ENCODE measurements around the gene SPECC1. TPM values are rescaled to one million over a fixed set of nuclear protein-coding genes. Genes with fewer than 3 reads are reported as not detected.
"Not testable (repeated sequence)": the region's sequence is repeated elsewhere in the genome, so short reads cannot be mapped to it uniquely, and the experiment has no call there.

SPECC1 gene
- total RNA-seq, 1 donor from 2014 or later = 93.1 TPM

GRCh38 chr17:20074001-20074400, 64.8 kb downstream of the SPECC1 start:
- Histone ChIP-seq H3K9me3 (ENCODE audit: low read depth) (no peaks in the 10 kb centered on the region), H3K79me2 (ENCODE audit: low read depth) (no peaks in the 10 kb centered on the region), H3K36me3 (no peaks in the 10 kb centered on the region), H3K9ac (no peak overlapping the region), H3K27ac (no peak overlapping the region), H2AFZ (replicated peaks) (no peak overlapping the region), H3K4me2 (no peak overlapping the region), H3K27me3 (no peaks in the 10 kb centered on the region), H4K20me1 (ENCODE audit: low read depth) (no peaks in the 10 kb centered on the region), H3K4me3 (no peak overlapping the region), H3F3A (ENCODE audit: low read depth) (no peaks in the 10 kb centered on the region), H3K4me1 (peaks cover 3% of the 10 kb centered on the region)
- Mint-ChIP-seq H3K4me1 (peaks cover 16% of the 10 kb centered on the region), H3K27ac (no peak overlapping the region), H3K27me3 (ENCODE audit: insufficient read depth, low read depth) (peaks cover 3% of the 10 kb centered on the region), H3K36me3 (no peaks in the 10 kb centered on the region), H3K4me3 (no peak overlapping the region), H3K9me3 (no peaks in the 10 kb centered on the region)
- DNase-seq (ENCODE audit: low spot score) = no peak
- TF ChIP-seq EZH2phosphoT487 (IDR thresholded peaks at IDR 0.05) (no peak), EZH2 (IDR thresholded peaks at IDR 0.05) (no peak), CTCF (IDR thresholded peaks at IDR 0.05) (no peak)

- no peaks in the 10 kb centered on the region for H3K9me3 Mint-ChIP-seq
- no peaks in the 10 kb centered on the region for H3K36me3 Mint-ChIP-seq
- H3F3A ChIP-seq (ENCODE audit: low read depth) = no peaks in the 10 kb centered on the region
- no peak overlapping the region for H2AFZ ChIP-seq (replicated peaks)
- no peaks in the 10 kb centered on the region for H3K36me3 ChIP-seq
- peaks cover 3% of the 10 kb centered on the region for H3K27me3 Mint-ChIP-seq (ENCODE audit: insufficient read depth, low read depth)
- H3K4me3 ChIP-seq = no peak overlapping the region
- no peaks in the 10 kb centered on the region for H4K20me1 ChIP-seq (ENCODE audit: low read depth)
- peaks cover 16% of the 10 kb centered on the region for H3K4me1 Mint-ChIP-seq
- no peak overlapping the region for H3K27ac Mint-ChIP-seq
- no peaks in the 10 kb centered on the region for H3K27me3 ChIP-seq
- no peak overlapping the region for H3K4me3 Mint-ChIP-seq
- H3K4me1 ChIP-seq = peaks cover 3% of the 10 kb centered on the region
- H3K9me3 ChIP-seq (ENCODE audit: low read depth) = no peaks in the 10 kb centered on the region
- H3K27ac ChIP-seq = no peak overlapping the region
- no peaks in the 10 kb centered on the region for H3K79me2 ChIP-seq (ENCODE audit: low read depth)
- no peak for TF ChIP-seq EZH2phosphoT487 (IDR thresholded peaks at IDR 0.05)
- TF ChIP-seq CTCF (IDR thresholded peaks at IDR 0.05) = no peak
- no peak for TF ChIP-seq EZH2 (IDR thresholded peaks at IDR 0.05)
- H3K4me2 ChIP-seq = no peak overlapping the region
- DNase-seq (ENCODE audit: low spot score) = no peak
- H3K9ac ChIP-seq = no peak overlapping the region
Observed at GRCh38 chr17:20074489-20074888, 65.3 kb downstream of the SPECC1 start.

DNA sequence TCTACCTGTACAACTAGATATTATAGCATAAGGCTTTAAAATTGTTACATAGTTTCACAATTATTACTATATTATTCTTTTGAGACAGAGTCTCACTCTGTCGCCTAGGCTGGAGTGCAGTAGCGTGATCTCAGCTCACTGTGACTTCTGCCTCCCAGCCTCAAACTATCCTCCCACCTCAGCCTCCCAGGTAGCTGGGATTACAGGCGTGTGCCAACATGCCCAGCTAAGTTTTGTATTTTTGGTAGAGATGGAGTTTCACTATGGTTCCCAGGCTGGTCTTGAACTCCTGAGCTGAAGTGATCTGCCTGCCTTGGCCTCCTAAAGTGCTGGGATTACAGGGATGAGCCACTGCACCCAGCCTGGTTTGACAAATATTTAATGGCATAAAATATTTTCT, 67.0 kb downstream of the SPECC1 start:
- not testable (repeated sequence) for H3K9me3 ChIP-seq (ENCODE audit: low read depth); H3K9ac ChIP-seq; DNase-seq (ENCODE audit: low spot score); H3K4me2 ChIP-seq; H4K20me1 ChIP-seq (ENCODE audit: low read depth); H3K79me2 ChIP-seq (ENCODE audit: low read depth); H2AFZ ChIP-seq (replicated peaks); H3K36me3 ChIP-seq; H3K27me3 Mint-ChIP-seq (ENCODE audit: insufficient read depth, low read depth); H3K4me3 ChIP-seq; H3K4me3 Mint-ChIP-seq; H3K36me3 Mint-ChIP-seq; H3K27ac Mint-ChIP-seq; H3K4me1 ChIP-seq; H3K27ac ChIP-seq; H3F3A ChIP-seq (ENCODE audit: low read depth); H3K27me3 ChIP-seq; H3K9me3 Mint-ChIP-seq
- peaks cover 25% of the 10 kb centered on the region for H3K4me1 Mint-ChIP-seq

DNA sequence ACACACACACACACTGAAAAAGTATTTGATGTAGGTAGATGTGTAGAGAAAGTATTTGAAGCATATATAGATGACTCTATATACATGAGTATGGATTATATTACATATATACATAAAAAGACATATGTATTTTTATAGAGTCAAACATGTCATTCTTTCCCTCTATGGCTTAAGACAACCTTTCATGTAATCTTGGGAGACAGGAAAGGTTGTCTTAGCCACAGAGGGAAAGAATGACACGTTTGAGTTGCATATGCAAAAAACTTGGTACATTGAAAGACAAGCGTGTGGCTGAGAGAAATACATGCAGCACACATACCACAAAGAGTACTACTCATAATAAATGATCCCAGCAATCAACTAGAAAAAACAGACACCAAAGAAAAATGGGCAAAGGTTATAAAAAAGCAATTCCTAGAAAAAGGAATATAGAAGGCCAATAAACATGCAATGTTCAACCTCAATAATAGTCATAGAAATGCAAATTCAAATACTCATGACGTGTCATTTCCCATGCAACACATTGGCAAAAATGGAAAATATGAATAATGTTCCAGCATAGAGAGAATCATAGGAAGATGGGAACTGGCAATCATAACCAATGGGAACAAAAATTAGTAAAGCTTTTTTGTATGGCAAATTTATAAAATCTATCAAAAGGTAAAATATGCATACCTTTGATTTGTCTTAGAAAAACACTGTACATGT, 69.0 kb downstream of the SPECC1 start:
- Histone ChIP-seq H3K9me3 (ENCODE audit: low read depth) (no peaks in the 10 kb centered on the region), H2AFZ (replicated peaks) (no peak overlapping the region), H3K4me1 (peaks cover 3% of the 10 kb centered on the region), H3K27me3 (no peaks in the 10 kb centered on the region), H3K36me3 (no peaks in the 10 kb centered on the region), H3K79me2 (ENCODE audit: low read depth) (no peaks in the 10 kb centered on the region), H3K4me2 (no peak overlapping the region), H3K4me3 (no peak overlapping the region), H4K20me1 (ENCODE audit: low read depth) (no peaks in the 10 kb centered on the region), H3F3A (ENCODE audit: low read depth) (no peaks in the 10 kb centered on the region), H3K9ac (no peak overlapping the region), H3K27ac (no peak overlapping the region)
- Mint-ChIP-seq H3K27ac (no peak overlapping the region), H3K36me3 (no peaks in the 10 kb centered on the region), H3K27me3 (ENCODE audit: insufficient read depth, low read depth) (peaks cover 5% of the 10 kb centered on the region), H3K9me3 (no peaks in the 10 kb centered on the region), H3K4me3 (no peak overlapping the region), H3K4me1 (peaks cover 24% of the 10 kb centered on the region)
- DNase-seq (ENCODE audit: low spot score) = no peak
- TF ChIP-seq EZH2 (IDR thresholded peaks at IDR 0.05) = no peak
- no peak for TF ChIP-seq EZH2phosphoT487 (IDR thresholded peaks at IDR 0.05)
- no peak for TF ChIP-seq CTCF (IDR thresholded peaks at IDR 0.05)
